ENCODE measurements around the gene CNOT2. TPM values are rescaled to one million over a fixed set of nuclear protein-coding genes. Genes with fewer than 3 reads are reported as not detected.
"Not testable (repeated sequence)": the region's sequence is repeated elsewhere in the genome, so short reads cannot be mapped to it uniquely, and the experiment has no call there.

Gene CNOT2
- total RNA-seq, 1 donor from 2014 or later = 121 TPM

GRCh38 chr12:70386771-70387170 lies 143.5 kb downstream of the CNOT2 start:
- Mint-ChIP-seq H3K4me3 (ENCODE audit: unreplicated experiment) (no peak overlapping the region), H3K27ac (ENCODE audit: unreplicated experiment) (no peak overlapping the region), H3K9me3 (ENCODE audit: unreplicated experiment) (peaks cover 3% of the 10 kb centered on the region), H3K4me1 (ENCODE audit: low read depth, unreplicated experiment) (no peaks in the 10 kb centered on the region), H3K36me3 (ENCODE audit: unreplicated experiment) (peaks cover 5% of the 10 kb centered on the region), H3K27me3 (ENCODE audit: unreplicated experiment) (no peaks in the 10 kb centered on the region)
- TF ChIP-seq CTCF (IDR thresholded peaks at IDR 0.05; ENCODE audit: partially characterized antibody, unreplicated experiment) = no peak
- no peak for DNase-seq

- no peak for TF ChIP-seq CTCF (IDR thresholded peaks at IDR 0.05; ENCODE audit: partially characterized antibody, unreplicated experiment)
- no peak overlapping the region for H3K27ac Mint-ChIP-seq (ENCODE audit: unreplicated experiment)
- H3K36me3 Mint-ChIP-seq (ENCODE audit: unreplicated experiment) = peaks cover 5% of the 10 kb centered on the region
- no peaks in the 10 kb centered on the region for H3K27me3 Mint-ChIP-seq (ENCODE audit: unreplicated experiment)
- H3K9me3 Mint-ChIP-seq (ENCODE audit: unreplicated experiment) = no peaks in the 10 kb centered on the region
- H3K4me3 Mint-ChIP-seq (ENCODE audit: unreplicated experiment) = no peak overlapping the region
- DNase-seq = no peak
- H3K4me1 Mint-ChIP-seq (ENCODE audit: low read depth, unreplicated experiment) = no peaks in the 10 kb centered on the region
Observed at GRCh38 chr12:70389678-70390077, 146.4 kb downstream of the CNOT2 start.

- not testable (repeated sequence) for H3K27ac Mint-ChIP-seq (ENCODE audit: unreplicated experiment); H3K4me3 Mint-ChIP-seq (ENCODE audit: unreplicated experiment); H3K36me3 Mint-ChIP-seq (ENCODE audit: unreplicated experiment); DNase-seq; H3K9me3 Mint-ChIP-seq (ENCODE audit: unreplicated experiment); H3K4me1 Mint-ChIP-seq (ENCODE audit: low read depth, unreplicated experiment); H3K27me3 Mint-ChIP-seq (ENCODE audit: unreplicated experiment)
Observed at GRCh38 chr12:70392631-70393030, 149.4 kb downstream of the CNOT2 start.

- no peaks in the 10 kb centered on the region for H3K27me3 Mint-ChIP-seq (ENCODE audit: unreplicated experiment)
- no peak overlapping the region for H3K27ac Mint-ChIP-seq (ENCODE audit: unreplicated experiment)
- DNase-seq = no peak
- TF ChIP-seq CTCF (IDR thresholded peaks at IDR 0.05; ENCODE audit: partially characterized antibody, unreplicated experiment) = no peak
- H3K4me1 Mint-ChIP-seq (ENCODE audit: low read depth, unreplicated experiment) = no peaks in the 10 kb centered on the region
- peaks cover 5% of the 10 kb centered on the region for H3K36me3 Mint-ChIP-seq (ENCODE audit: unreplicated experiment)
- no peaks in the 10 kb centered on the region for H3K9me3 Mint-ChIP-seq (ENCODE audit: unreplicated experiment)
- H3K4me3 Mint-ChIP-seq (ENCODE audit: unreplicated experiment) = no peak overlapping the region
Observed at GRCh38 chr12:70393787-70394499, 150.7 kb downstream of the CNOT2 start.

- no peak overlapping the region for H3K4me3 Mint-ChIP-seq (ENCODE audit: unreplicated experiment)
- H3K27ac Mint-ChIP-seq (ENCODE audit: unreplicated experiment) = no peak overlapping the region
- H3K36me3 Mint-ChIP-seq (ENCODE audit: unreplicated experiment) = peaks cover 4% of the 10 kb centered on the region
- no peak for DNase-seq
- no peaks in the 10 kb centered on the region for H3K9me3 Mint-ChIP-seq (ENCODE audit: unreplicated experiment)
- no peak for TF ChIP-seq CTCF (IDR thresholded peaks at IDR 0.05; ENCODE audit: partially characterized antibody, unreplicated experiment)
- H3K4me1 Mint-ChIP-seq (ENCODE audit: low read depth, unreplicated experiment) = no peaks in the 10 kb centered on the region
- no peaks in the 10 kb centered on the region for H3K27me3 Mint-ChIP-seq (ENCODE audit: unreplicated experiment)
Observed at GRCh38 chr12:70398002-70398401, 154.8 kb downstream of the CNOT2 start.
